PC-3 (cell line): Measurements from ENCODE around the gene SLC34A1. TPM values are rescaled to one million over a fixed set of nuclear protein-coding genes. Genes with fewer than 3 reads are reported as not detected.
A peak's percentile ranks its signal among the peaks of the same experiment; 100 is the strongest.

ENCODE experiments used
- ATAC-seq: fragments of 200-7000 bp; cut with Tn5 transposase; 2 replicates; pipeline ENCODE4 v1.9.1; 2020; ENCODE audit warnings: mild to moderate bottlenecking, moderate library complexity
- BruUV-seq: library from RNA; stranded (reverse); fragments of 400-500 nt; replicated peaks from 2 replicates; lab custom pipeline; 2021; lab: Mats Ljungman, UMichigan
- CTCF ChIA-PET: fragments of 300-600 bp; sonication (Branson Sonifier 250); formaldehyde crosslinking; loops from one replicate; lab custom pipeline; 2022; ENCODE audit warnings: antibody characterized with exemption; lab: Charles Lee
- POLR2A ChIA-PET: fragments of 300-600 bp; sonication (Branson Sonifier 250); formaldehyde crosslinking; loops from one replicate; lab custom pipeline; 2022; ENCODE audit warnings: antibody characterized with exemption; ENCODE audit not compliant: unreplicated experiment; lab: Charles Lee
- DNase-seq: peaks from one replicate; pipeline ENCODE4 v3.0.0-alpha.2; 2015
- H2AFZ ChIP-seq: fragments of 300-600 bp; sonication (generic); 2 replicates; pipeline ENCODE4 v1.6.0; 2016; ENCODE audit warnings: antibody characterized with exemption, low read length
- H3F3A ChIP-seq: fragments of 300-600 bp; sonication (generic); one replicate; pipeline ENCODE4 v1.6.0; 2017; ENCODE audit warnings: antibody characterized with exemption, low read length, control low read depth, mild to moderate bottlenecking; ENCODE audit not compliant: unreplicated experiment
- H3K27ac ChIP-seq: fragments of 300-600 bp; sonication (generic); 2 replicates; pipeline ENCODE4 v1.5.1; 2016; ENCODE audit warnings: mild to moderate bottlenecking, low read length
- H3K27me3 ChIP-seq: fragments of 300-600 bp; sonication (generic); 2 replicates; pipeline ENCODE4 v1.6.1; 2016; ENCODE audit warnings: low read length, mixed read lengths
- H3K36me3 ChIP-seq: fragments of 300-600 bp; sonication (generic); 2 replicates; pipeline ENCODE4 v1.6.1; 2016; ENCODE audit warnings: low read depth, mixed run types, low read length, mixed read lengths
- H3K4me1 ChIP-seq: fragments of 300-600 bp; sonication (generic); 2 replicates; pipeline ENCODE4 v1.5.1; 2016; ENCODE audit warnings: low read length; ENCODE audit not compliant: insufficient read depth
- H3K4me2 ChIP-seq: fragments of 300-600 bp; sonication (generic); 2 replicates; pipeline ENCODE4 v1.6.0; 2016; ENCODE audit warnings: low read length
- H3K4me3 ChIP-seq: fragments of 300-600 bp; sonication (generic); 2 replicates; pipeline ENCODE4 v1.5.1; 2016; ENCODE audit warnings: mild to moderate bottlenecking, low read length, mixed read lengths
- H3K79me2 ChIP-seq: fragments of 300-600 bp; sonication (generic); 2 replicates; pipeline ENCODE4 v1.6.1; 2017; ENCODE audit warnings: low read length, mixed read lengths
- H3K9ac ChIP-seq: fragments of 300-600 bp; sonication (generic); 2 replicates; pipeline ENCODE4 v1.6.0; 2016; ENCODE audit warnings: mild to moderate bottlenecking, low read length
- H3K9me2 ChIP-seq: fragments of 300-600 bp; sonication (generic); replicated peaks from 2 replicates; pipeline ENCODE4 v1.6.1; 2016; ENCODE audit warnings: mixed run types, low read length, mixed read lengths
- H3K9me3 ChIP-seq: fragments of 300-600 bp; sonication (generic); 2 replicates; pipeline ENCODE4 v1.6.1; 2016; ENCODE audit warnings: low read length, mixed read lengths
- H4K20me1 ChIP-seq: fragments of 300-600 bp; sonication (generic); 2 replicates; pipeline ENCODE4 v1.6.1; 2016; ENCODE audit warnings: low read length, mixed read lengths
- CTCF ChIP-seq: fragments of 300-600 bp; sonication (generic); conservative IDR thresholded peaks from 2 replicates; pipeline ENCODE4 v1.5.1; 2017; ENCODE audit warnings: antibody characterized with exemption, low read depth, mild to moderate bottlenecking, low read length
- EZH2 ChIP-seq: fragments of 300-600 bp; sonication (generic); IDR thresholded peaks from one replicate; pipeline ENCODE4 v1.6.1; 2017; ENCODE audit warnings: antibody characterized with exemption, mild to moderate bottlenecking, low read length; ENCODE audit not compliant: unreplicated experiment
- EZH2phosphoT487 ChIP-seq: fragments of 300-600 bp; sonication (generic); IDR thresholded peaks from 2 replicates; pipeline ENCODE4 v1.6.1; 2018; ENCODE audit warnings: mild to moderate bottlenecking, antibody characterized with exemption, low read length, borderline replicate concordance
- intact Hi-C: fragments of 100-400 bp; cut with micrococcal nuclease; formaldehyde crosslinking; loops from 2 replicates; pipeline ENCODE4 v1.9.0; 2023
- total RNA-seq: library from RNA; depleted of rRNA; stranded (reverse); fragments of >200 nt; gene quantifications from 2 replicates; pipeline ENCODE4 v1.2.3, GENCODE V29; 2014

Gene SLC34A1
- total RNA-seq, 1 experiment from 2014 or later = 0.07 TPM

DNA sequence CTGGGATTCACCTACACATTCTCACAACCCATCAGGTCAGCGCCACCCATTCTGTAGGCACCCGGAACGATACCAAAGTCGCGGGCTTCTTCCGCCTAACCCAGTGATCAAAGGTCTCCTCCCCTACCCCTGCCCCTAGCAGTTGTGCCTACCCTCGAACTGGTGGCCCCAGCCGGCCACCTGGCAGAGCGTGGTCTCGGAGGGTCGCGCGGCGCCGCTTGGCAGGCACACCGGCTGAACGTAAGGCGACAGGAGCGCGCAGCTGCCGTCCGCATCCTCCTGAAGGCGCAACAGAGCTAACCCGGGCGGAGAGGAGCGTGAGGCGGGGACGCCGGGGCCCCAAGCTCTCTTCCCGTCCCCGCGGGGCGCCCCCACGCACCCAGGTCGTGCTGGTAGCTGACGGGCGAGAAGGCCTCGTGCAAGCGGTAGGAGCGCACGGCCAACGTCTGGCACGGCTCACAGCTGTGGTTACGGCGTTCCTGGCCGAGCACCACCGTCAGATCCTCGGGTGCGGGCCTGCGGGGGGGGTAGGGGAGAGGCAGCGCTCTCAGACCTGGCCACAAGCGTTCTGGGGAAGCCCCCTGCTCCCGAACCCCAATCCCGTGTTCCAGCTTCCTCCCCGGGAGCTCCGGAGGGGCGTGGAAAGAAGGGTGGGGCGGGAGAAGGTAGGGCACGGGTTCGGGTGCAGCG is 19.0 kb downstream of the SLC34A1 start:
- peak overlapping the region; percentile 99 for H3K4me2 ChIP-seq
- H2AFZ ChIP-seq = peak overlapping the region; percentile 86
- TF ChIP-seq EZH2phosphoT487 (no peak), CTCF (no peak), EZH2 (no peak)
- DNase-seq (peak; percentile 35), ATAC-seq (peak; percentile 16)
- no peaks in the 10 kb centered on the region for H3K9me3 ChIP-seq
- TSS peak; percentile 26 for BruUV-seq
- POLR2A ChIA-PET = interaction anchor here (0.5 to 1.1 kb wide), 7 partner anchors 12 to 74 kb away, joined by 3 to 9 read pairs (median 3); partner anchors contain the start of gene GRK6
- H3F3A ChIP-seq = no peaks in the 10 kb centered on the region
- H3K4me3 ChIP-seq = peak overlapping the region; percentile 80
- peak overlapping the region; percentile 70 for H3K9ac ChIP-seq
- peaks cover 13% of the 10 kb centered on the region for H3K4me1 ChIP-seq
- intact Hi-C loops = loop anchor here (1.0 to 2.0 kb wide), 3 partner anchors 24 to 94 kb away; partner anchors contain the start of genes GRK6 and PDLIM7
- no peaks in the 10 kb centered on the region for H3K79me2 ChIP-seq
- peak overlapping the region; percentile 13; the same call in 1 of the 2 replicates for H3K27ac ChIP-seq
- H3K27me3 ChIP-seq = no peaks in the 10 kb centered on the region
- no peaks in the 10 kb centered on the region for H3K36me3 ChIP-seq
- CTCF ChIA-PET = interaction anchor here (0.6 to 3.1 kb wide), 12 partner anchors 13 to 299 kb away, joined by 3 to 36 read pairs (median 8); partner anchors contain the start of gene GRK6
- H3K9me2 ChIP-seq = no peaks in the 10 kb centered on the region
- no peaks in the 10 kb centered on the region for H4K20me1 ChIP-seq

GRCh38 chr5:177403792-177404640 is 19.8 kb downstream of the SLC34A1 start:
- no peak for TF ChIP-seq EZH2
- peak; percentile 66 for TF ChIP-seq CTCF
- no peaks in the 10 kb centered on the region for H3K9me3 ChIP-seq
- H2AFZ ChIP-seq = peak overlapping the region; percentile 86
- H3K27ac ChIP-seq = 0 out of 2 replicates have a peak overlapping the region, but pooled peaks have one; percentile 14
- H3F3A ChIP-seq = no peaks in the 10 kb centered on the region
- H3K4me3 ChIP-seq = peak overlapping the region; percentile 80
- peak overlapping the region; percentile 99 for H3K4me2 ChIP-seq
- H4K20me1 ChIP-seq = no peaks in the 10 kb centered on the region
- H3K27me3 ChIP-seq = no peaks in the 10 kb centered on the region
- no peaks in the 10 kb centered on the region for H3K9me2 ChIP-seq
- peak overlapping the region; percentile 70 for H3K9ac ChIP-seq
- no TSS peak for BruUV-seq
- peaks cover 13% of the 10 kb centered on the region for H3K4me1 ChIP-seq
- intact Hi-C loops = loop anchor here (1.0 to 2.0 kb wide), 5 partner anchors 23 to 97 kb away; partner anchors contain the start of genes GRK6 and PDLIM7
- DNase-seq = peak; percentile 83
- POLR2A ChIA-PET = interaction anchor here (0.6 to 1.1 kb wide), 5 partner anchors 22 to 754 kb away, joined by 3 to 6 read pairs (median 3); partner anchors contain the start of gene GRK6
- CTCF ChIA-PET = interaction anchor here (0.5 to 3.1 kb wide), 15 partner anchors 13 to 300 kb away, joined by 3 to 36 read pairs (median 5); partner anchors contain the start of genes DBN1, GRK6 and PDLIM7
- ATAC-seq = peak; percentile 71
- no peaks in the 10 kb centered on the region for H3K79me2 ChIP-seq
- no peaks in the 10 kb centered on the region for H3K36me3 ChIP-seq
